Activated CD8-positive, alpha-beta T cell treated with anti-CD3 and anti-CD28 coated beads, Interleukin-2, amount 10 ng/mL, durations not matched to agents 7 days and 5 days (primary cell): ENCODE data around the gene SRP68. TPM values are rescaled to one million over a fixed set of nuclear protein-coding genes. Genes with fewer than 3 reads are reported as not detected.
"Not testable (repeated sequence)": the region's sequence is repeated elsewhere in the genome, so short reads cannot be mapped to it uniquely, and the experiment has no call there.

Experiments used
- ATAC-seq: fragments of 150-1000 bp; cut with Tn5 transposase; one replicate; pipeline ENCODE4 v1.10.0; 2021; ENCODE audit warnings: moderate library complexity
- CTCF ChIA-PET: fragments of 350-600 bp; sonication (Branson Sonifier 250); formaldehyde crosslinking; loops from one replicate; lab custom pipeline; 2021; ENCODE audit warnings: antibody characterized with exemption; lab: Charles Lee
- POLR2A ChIA-PET: fragments of 350-600 bp; sonication (Branson Sonifier 250); formaldehyde crosslinking; loops from one replicate; lab custom pipeline; 2021; ENCODE audit warnings: antibody characterized with exemption; lab: Charles Lee
- DNase-seq: peaks from one replicate; pipeline ENCODE4 v3.0.0-alpha.2; 2020
- H3K27ac Mint-ChIP-seq: one replicate; pipeline ENCODE4 v1.8.0; 2021; ENCODE audit warnings: mild to moderate bottlenecking, mixed read lengths
- H3K27me3 Mint-ChIP-seq: one replicate; pipeline ENCODE4 v1.8.0; 2021; ENCODE audit warnings: low read depth, mixed read lengths
- H3K36me3 Mint-ChIP-seq: one replicate; pipeline ENCODE4 v1.8.0; 2021; ENCODE audit warnings: low read depth, mixed read lengths
- H3K4me1 Mint-ChIP-seq: one replicate; pipeline ENCODE4 v1.8.0; 2021; ENCODE audit warnings: low read depth, mixed read lengths
- H3K4me3 Mint-ChIP-seq: one replicate; pipeline ENCODE4 v1.8.0; 2021; ENCODE audit warnings: mild to moderate bottlenecking, mixed read lengths
- H3K9me3 Mint-ChIP-seq: one replicate; pipeline ENCODE4 v1.8.0; 2022; ENCODE audit warnings: mixed read lengths; ENCODE audit not compliant: insufficient read depth
- total RNA-seq, 2 experiments: library from RNA; stranded (reverse); gene quantifications; one replicate each; pipeline ENCODE4 v1.2.3, GENCODE V29; 2021

SRP68 gene
- total RNA-seq, 2 experiments from 2014 or later, result 85.1 to 86.0 TPM

DNA sequence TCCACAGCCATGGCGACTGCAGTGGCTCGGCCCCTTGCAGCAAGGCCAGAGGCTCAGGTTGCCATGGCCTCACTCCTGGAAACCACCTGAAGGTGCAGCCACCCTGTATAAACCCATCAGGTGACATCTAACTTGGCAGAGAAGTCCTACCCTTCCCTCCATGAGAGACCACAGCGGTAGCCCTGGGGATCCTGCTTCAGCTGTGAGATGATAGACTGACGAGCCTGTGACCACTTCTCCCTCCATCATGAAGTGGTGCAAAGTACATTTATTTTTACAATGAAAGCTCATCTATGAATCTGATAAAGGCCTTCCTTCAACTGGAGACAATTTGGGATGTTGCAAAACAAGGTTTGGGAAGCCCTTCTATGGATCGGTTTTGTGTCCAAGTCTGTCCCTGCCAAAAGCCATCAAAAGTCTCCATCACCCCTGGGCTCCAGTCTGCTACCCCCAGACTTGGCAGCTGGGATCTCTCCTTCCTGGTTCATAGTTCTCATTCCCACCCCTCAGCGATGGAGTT is 8.5 kb upstream of the SRP68 start:
- ChIA-PET CTCF (interaction anchor here (1.3 to 1.5 kb wide), 3 partner anchors 26 to 67 kb away, joined by 3 to 7 read pairs (median 3); no protein-coding TSS in a partner anchor), POLR2A (interaction anchor here (0.9 to 1.6 kb wide), 3 partner anchors 11 to 140 kb away, joined by 3 to 8 read pairs (median 5); partner anchors contain the start of gene FBF1)
- peaks cover 13% of the 10 kb centered on the region for H3K36me3 Mint-ChIP-seq
- H3K4me1 Mint-ChIP-seq, result peaks cover 18% of the 10 kb centered on the region
- no peak for ATAC-seq
- H3K9me3 Mint-ChIP-seq, result no peaks in the 10 kb centered on the region
- H3K27ac Mint-ChIP-seq, result no peak overlapping the region
- peaks cover 36% of the 10 kb centered on the region for H3K27me3 Mint-ChIP-seq
- no peak overlapping the region for H3K4me3 Mint-ChIP-seq
- no peak for DNase-seq

GRCh38 chr17:76079956-76080767 is 7.8 kb upstream of the SRP68 start:
- ChIA-PET POLR2A (interaction anchor here (0.8 to 1.6 kb wide), 5 partner anchors 9 to 139 kb away, joined by 3 to 8 read pairs (median 4); partner anchors contain the start of gene FBF1), CTCF (interaction anchor here (1.0 to 1.5 kb wide), 5 partner anchors 9 to 200 kb away, joined by 3 to 7 read pairs (median 5); no protein-coding TSS in a partner anchor)
- Mint-ChIP-seq H3K4me1 (peaks cover 24% of the 10 kb centered on the region), H3K4me3 (no peak overlapping the region), H3K27me3 (peaks cover 42% of the 10 kb centered on the region), H3K27ac (no peak overlapping the region), H3K36me3 (peaks cover 13% of the 10 kb centered on the region), H3K9me3 (no peaks in the 10 kb centered on the region)
- no peak for ATAC-seq
- no peak for DNase-seq

DNA sequence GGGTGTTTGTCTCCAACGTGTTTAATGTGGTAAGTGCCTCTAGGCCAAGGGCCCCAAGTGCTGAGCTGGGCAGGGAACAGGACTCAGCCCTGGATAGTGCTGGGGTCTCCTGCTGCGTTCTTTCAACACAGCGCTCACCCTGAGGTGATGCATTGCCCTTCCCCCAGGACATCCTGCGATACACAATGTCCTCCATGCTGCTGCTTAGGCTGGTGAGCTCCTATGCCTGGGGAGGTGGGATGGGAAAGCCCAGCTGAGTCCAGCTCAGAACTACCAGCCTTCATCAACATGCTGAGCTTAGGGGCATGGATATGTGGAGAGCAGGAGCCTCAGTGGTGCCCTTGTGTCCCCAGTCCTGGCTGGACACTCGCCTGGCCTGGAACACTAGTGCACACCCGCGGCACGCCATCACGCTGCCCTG is 7.2 kb upstream of the SRP68 start:
- Mint-ChIP-seq H3K36me3 (peaks cover 12% of the 10 kb centered on the region), H3K9me3 (no peaks in the 10 kb centered on the region), H3K27ac (no peak overlapping the region), H3K4me1 (peaks cover 29% of the 10 kb centered on the region), H3K27me3 (peaks cover 47% of the 10 kb centered on the region), H3K4me3 (no peak overlapping the region)
- ChIA-PET CTCF (interaction anchor here (1.0 to 1.5 kb wide), 5 partner anchors 8 to 200 kb away, joined by 3 to 7 read pairs (median 5); no protein-coding TSS in a partner anchor), POLR2A (interaction anchor here (0.8 to 2.1 kb wide), 5 partner anchors 10 to 65 kb away, joined by 3 to 8 read pairs (median 5); partner anchors contain the start of gene EXOC7)
- ATAC-seq (no peak), DNase-seq (no peak)

DNA sequence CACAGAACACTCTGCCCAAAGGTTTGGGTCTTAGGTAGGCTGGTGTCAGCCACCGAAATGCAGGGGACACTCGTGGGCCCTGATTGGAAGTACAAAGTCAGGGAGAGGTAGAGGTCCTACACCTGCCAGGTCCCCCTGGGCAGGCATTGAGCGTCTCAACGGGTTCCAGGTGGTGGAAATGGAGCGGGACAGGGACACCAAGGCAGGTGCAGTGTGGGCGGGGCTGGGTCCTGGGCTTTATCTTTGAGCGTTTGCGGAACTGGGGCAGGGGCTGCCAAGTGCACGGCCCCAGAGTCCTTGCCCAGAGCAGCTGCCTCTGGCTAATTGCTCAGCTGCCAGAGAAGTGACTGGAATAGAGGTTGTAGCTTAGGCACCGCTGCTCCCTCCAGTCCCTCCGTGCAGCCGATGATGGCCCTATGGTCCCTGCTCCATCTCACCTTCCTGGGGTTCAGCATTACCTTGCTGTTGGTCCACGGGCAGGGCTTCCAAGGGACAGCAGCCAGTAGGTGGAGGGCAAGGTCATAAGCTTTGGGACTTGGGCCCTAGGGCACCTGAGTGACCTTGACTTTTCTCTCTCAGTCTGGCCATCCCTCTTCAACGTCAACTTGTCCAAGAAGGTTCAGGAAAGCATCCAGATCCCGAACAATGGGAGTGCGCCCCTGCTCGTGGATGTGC is 6.7 kb upstream of the SRP68 start, which contains the start of gene ZACN:
Gene ZACN, plus strand, starts transcription at position 323 of the 675 bp plus-strand sequence. Its CDS starts 83 bp downstream, at position 406.
- Mint-ChIP-seq H3K4me1 (peaks cover 29% of the 10 kb centered on the region), H3K9me3 (no peaks in the 10 kb centered on the region), H3K36me3 (peaks cover 10% of the 10 kb centered on the region), H3K27ac (no peak within 1 kb of the TSS), H3K27me3 (peaks cover 49% of the 10 kb centered on the region), H3K4me3 (no peak within 1 kb of the TSS)
- no peak for ATAC-seq
- POLR2A ChIA-PET, result interaction anchor here (0.8 to 2.1 kb wide), 3 partner anchors 10 to 65 kb away, joined by 3 to 8 read pairs (median 4); partner anchors contain the start of gene EXOC7
- CTCF ChIA-PET, result interaction anchor here (1.0 to 1.5 kb wide), 5 partner anchors 8 to 201 kb away, joined by 3 to 7 read pairs (median 5); no protein-coding TSS in a partner anchor
- DNase-seq, result no peak

DNA sequence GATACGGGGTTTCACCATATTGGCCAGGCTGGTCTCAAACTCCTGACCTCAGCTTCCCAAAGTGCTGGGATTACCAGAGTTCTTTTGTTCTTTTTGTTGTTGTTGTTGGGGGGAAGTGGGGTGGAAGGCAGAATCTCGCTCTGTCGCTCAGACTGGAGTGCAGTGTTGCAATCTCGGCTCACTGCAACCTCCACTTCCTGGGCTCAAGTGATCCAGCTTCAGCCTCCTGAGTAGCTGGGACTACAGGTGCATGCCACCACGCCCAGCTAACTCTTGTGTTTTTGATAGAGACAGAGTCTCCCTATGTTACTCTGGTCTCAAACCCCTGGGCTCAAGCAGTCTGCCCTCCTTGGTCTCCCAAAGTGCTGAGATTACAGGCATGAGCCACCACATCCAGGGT is 6.1 kb upstream of the SRP68 start:
- CTCF ChIA-PET, result interaction anchor here (2.1 kb wide), 1 partner anchor 64 kb away, joined by 7 read pairs; no protein-coding TSS in a partner anchor

DNA sequence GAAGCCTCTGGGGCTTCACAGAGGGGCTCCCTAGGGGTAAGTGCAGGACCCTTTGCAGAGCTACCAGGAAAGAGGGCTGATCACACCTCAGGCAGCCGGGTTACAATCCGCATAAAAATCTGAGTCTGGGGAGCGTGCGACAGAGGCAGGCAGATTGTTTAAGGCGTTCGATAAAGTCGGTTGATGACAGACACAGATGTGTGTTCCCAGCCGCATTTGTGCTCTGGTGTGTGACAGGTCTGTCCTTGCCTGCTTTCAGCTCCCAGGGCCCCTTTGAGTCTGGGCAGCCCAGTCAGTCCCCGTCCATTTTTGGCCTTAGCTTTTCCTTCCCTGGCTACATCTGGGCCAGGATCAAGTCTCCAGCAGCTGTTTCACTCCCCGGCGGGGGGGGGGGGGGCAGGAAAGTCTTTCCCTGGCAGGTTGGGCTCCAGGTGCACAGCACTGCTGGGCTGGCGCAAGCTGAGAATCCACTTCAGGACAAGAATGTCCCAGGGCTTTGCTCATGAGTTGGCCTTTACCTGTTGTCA is 5.3 kb upstream of the SRP68 start:
- ChIA-PET CTCF (interaction anchor here (1.0 to 2.1 kb wide), 2 partner anchors 63 to 321 kb away, joined by 3 to 7 read pairs; no protein-coding TSS in a partner anchor), POLR2A (interaction anchor here (0.7 to 2.1 kb wide), 4 partner anchors 14 to 197 kb away, joined by 3 to 8 read pairs (median 4); partner anchors contain the start of gene EXOC7)
- ATAC-seq (no peak), DNase-seq (no peak)
- Mint-ChIP-seq H3K27me3 (peaks cover 54% of the 10 kb centered on the region), H3K4me3 (no peak overlapping the region), H3K9me3 (no peaks in the 10 kb centered on the region), H3K27ac (no peak overlapping the region), H3K36me3 (peaks cover 7% of the 10 kb centered on the region), H3K4me1 (peaks cover 33% of the 10 kb centered on the region)

More for the DNA sequence above, 6.1 kb upstream of the SRP68 start:
- ATAC-seq, H3K36me3 Mint-ChIP-seq, H3K9me3 Mint-ChIP-seq, H3K4me3 Mint-ChIP-seq, DNase-seq, H3K27ac Mint-ChIP-seq: not testable (repeated sequence)
- peaks cover 29% of the 10 kb centered on the region for H3K4me1 Mint-ChIP-seq
- peaks cover 54% of the 10 kb centered on the region for H3K27me3 Mint-ChIP-seq
- POLR2A ChIA-PET, result interaction anchor here (1.1 to 2.1 kb wide), 4 partner anchors 11 to 196 kb away, joined by 3 to 8 read pairs (median 4); partner anchors contain the start of gene EXOC7

- H3K36me3 Mint-ChIP-seq, result peaks cover 5% of the 10 kb centered on the region
- H3K27ac Mint-ChIP-seq, result peak overlapping the region; percentile 81
- DNase-seq, result peak; percentile 72
- ChIA-PET CTCF (interaction anchor here (1.0 to 2.1 kb wide), 3 partner anchors 63 to 321 kb away, joined by 3 to 7 read pairs (median 4); no protein-coding TSS in a partner anchor), POLR2A (interaction anchor here (0.7 to 1.4 kb wide), 5 partner anchors 15 to 198 kb away, joined by 3 to 4 read pairs (median 3); partner anchors contain the start of gene EXOC7)
- H3K27me3 Mint-ChIP-seq, result peaks cover 54% of the 10 kb centered on the region
- H3K9me3 Mint-ChIP-seq, result no peaks in the 10 kb centered on the region
- ATAC-seq, result peak; percentile 11
- peak overlapping the region; percentile 67 for H3K4me3 Mint-ChIP-seq
- H3K4me1 Mint-ChIP-seq, result peaks cover 33% of the 10 kb centered on the region
Measured at GRCh38 chr17:76076765-76077583, 4.7 kb upstream of the SRP68 start.

GRCh38 chr17:76076146-76076764 is 3.9 kb upstream of the SRP68 start:
- H3K9me3 Mint-ChIP-seq, result no peaks in the 10 kb centered on the region
- ChIA-PET POLR2A (interaction anchor here (0.9 to 1.3 kb wide), 2 partner anchors 28 to 65 kb away, joined by 3 to 4 read pairs; partner anchors contain the start of gene EXOC7), CTCF (interaction anchor here (1.0 to 2.1 kb wide), 3 partner anchors 62 to 322 kb away, joined by 3 to 7 read pairs (median 5); no protein-coding TSS in a partner anchor)
- DNase-seq (no peak), ATAC-seq (no peak)
- H3K27ac Mint-ChIP-seq, result no peak overlapping the region
- peaks cover 5% of the 10 kb centered on the region for H3K36me3 Mint-ChIP-seq
- peak overlapping the region; percentile 67 for H3K4me3 Mint-ChIP-seq
- peaks cover 54% of the 10 kb centered on the region for H3K27me3 Mint-ChIP-seq
- H3K4me1 Mint-ChIP-seq, result peaks cover 37% of the 10 kb centered on the region

DNA sequence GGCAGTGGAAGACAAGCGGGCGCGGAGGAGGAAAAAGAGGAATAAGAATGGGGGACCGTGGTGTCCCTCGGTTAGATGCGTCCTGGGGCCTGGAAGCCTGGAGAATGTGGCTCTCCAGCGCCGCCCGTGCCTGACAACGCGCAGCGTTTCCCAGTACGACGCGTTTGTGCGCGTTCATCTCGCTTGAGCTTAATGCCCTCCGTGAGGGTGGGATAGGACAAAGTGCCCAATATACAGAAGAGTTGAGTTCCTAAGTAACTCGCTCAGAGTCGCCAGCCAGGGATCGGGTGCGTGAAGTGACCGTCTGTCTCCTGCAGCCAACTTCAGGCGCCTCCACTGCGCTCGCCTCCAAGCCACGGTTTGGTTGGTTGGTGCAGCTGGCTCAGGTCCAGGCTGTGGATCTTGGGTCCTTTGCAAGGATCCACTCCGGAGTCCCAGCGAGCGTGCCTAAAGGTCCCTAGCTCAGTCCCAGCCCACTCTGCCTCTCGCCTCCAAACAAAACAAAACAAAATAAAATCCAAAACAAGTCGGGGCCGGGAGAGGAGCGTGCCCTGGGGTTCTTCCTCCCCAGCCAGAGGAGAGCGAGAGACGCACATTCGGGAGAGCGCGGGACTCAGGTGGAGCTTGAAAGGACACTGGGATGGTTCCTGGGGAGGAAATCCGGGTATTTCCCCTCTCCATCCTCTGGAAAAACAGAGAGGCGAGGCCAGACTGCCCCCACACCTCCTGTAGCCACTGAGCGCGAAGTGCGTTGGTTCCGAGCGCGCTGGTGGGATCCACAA is 3.2 kb upstream of the SRP68 start:
- Mint-ChIP-seq H3K4me1 (peaks cover 43% of the 10 kb centered on the region), H3K9me3 (no peaks in the 10 kb centered on the region), H3K36me3 (peaks cover 8% of the 10 kb centered on the region), H3K4me3 (no peak overlapping the region), H3K27ac (no peak overlapping the region), H3K27me3 (peaks cover 54% of the 10 kb centered on the region)
- CTCF ChIA-PET, result interaction anchor here (2.0 kb wide), 1 partner anchor 61 kb away, joined by 6 read pairs; no protein-coding TSS in a partner anchor
- ATAC-seq (no peak), DNase-seq (no peak)
- POLR2A ChIA-PET, result interaction anchor here (1.0 to 1.3 kb wide), 2 partner anchors 28 to 196 kb away, joined by 3 to 4 read pairs; partner anchors contain the start of gene EXOC7
